Measurements from ENCODE around the gene MDK.

The MDK gene

DNA sequence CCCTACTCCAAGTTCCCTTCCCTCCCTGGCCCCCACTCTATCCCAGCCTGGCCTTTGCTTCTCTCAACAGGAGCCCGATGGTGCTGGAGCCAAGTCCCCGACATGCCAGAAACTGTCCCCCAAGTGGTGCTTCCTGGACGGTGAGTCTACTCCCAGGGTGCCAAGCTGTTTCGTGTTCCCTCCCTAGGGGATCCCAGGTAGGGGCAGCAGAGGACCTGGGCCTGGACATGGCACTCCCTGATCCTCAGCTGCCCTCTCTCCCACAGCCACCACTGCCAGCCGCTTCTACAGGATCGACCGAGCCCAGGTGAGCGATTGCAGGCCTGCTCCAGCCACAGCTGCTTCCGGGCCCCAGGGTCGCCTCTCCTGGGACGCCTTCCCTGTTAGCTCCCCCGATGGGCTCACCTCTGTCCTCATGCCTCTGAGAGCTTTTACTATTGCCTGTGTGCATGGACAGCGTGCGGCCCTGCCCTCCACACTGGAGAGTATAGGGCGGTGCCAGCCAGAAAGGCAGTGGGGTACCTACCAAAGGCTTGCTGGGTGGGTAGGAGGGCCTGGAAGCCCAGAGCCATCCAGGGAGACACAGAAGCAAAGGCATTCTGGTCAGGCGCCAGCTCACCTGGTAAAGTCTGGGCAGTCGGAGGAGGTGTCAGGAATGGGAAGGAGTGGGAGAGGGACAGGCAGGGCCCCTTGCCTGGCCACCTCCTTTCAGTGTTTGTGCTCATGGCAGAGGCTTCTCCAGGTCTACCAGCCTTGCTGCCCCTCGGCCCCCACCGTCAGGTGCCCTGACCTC, 5.0 kb upstream of the MDK start:
- Histone ChIP-seq H3K27me3 (ENCODE audit: insufficient read depth, poor library complexity, severe bottlenecking) (peaks cover 8% of the 10 kb centered on the region), H3K27ac (replicated peaks) (no peak overlapping the region), H3K4me3 (replicated peaks; ENCODE audit: insufficient read depth, low read length) (no peak overlapping the region)
- TF ChIP-seq, protein P1, sequence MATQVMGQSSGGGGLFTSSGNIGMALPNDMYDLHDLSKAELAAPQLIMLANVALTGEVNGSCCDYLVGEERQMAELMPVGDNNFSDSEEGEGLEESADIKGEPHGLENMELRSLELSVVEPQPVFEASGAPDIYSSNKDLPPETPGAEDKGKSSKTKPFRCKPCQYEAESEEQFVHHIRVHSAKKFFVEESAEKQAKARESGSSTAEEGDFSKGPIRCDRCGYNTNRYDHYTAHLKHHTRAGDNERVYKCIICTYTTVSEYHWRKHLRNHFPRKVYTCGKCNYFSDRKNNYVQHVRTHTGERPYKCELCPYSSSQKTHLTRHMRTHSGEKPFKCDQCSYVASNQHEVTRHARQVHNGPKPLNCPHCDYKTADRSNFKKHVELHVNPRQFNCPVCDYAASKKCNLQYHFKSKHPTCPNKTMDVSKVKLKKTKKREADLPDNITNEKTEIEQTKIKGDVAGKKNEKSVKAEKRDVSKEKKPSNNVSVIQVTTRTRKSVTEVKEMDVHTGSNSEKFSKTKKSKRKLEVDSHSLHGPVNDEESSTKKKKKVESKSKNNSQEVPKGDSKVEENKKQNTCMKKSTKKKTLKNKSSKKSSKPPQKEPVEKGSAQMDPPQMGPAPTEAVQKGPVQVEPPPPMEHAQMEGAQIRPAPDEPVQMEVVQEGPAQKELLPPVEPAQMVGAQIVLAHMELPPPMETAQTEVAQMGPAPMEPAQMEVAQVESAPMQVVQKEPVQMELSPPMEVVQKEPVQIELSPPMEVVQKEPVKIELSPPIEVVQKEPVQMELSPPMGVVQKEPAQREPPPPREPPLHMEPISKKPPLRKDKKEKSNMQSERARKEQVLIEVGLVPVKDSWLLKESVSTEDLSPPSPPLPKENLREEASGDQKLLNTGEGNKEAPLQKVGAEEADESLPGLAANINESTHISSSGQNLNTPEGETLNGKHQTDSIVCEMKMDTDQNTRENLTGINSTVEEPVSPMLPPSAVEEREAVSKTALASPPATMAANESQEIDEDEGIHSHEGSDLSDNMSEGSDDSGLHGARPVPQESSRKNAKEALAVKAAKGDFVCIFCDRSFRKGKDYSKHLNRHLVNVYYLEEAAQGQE (IDR thresholded peaks at IDR 0.05; ENCODE audit: insufficient replicate concordance, low read depth): no peak
- TF ChIP-seq POLR2AphosphoS5 (IDR thresholded peaks at IDR 0.05; ENCODE audit: low read depth): no peak
- no peak for TF ChIP-seq SPI1 (IDR thresholded peaks at IDR 0.05; ENCODE audit: borderline replicate concordance, low read depth)
- TF ChIP-seq, protein P2, sequence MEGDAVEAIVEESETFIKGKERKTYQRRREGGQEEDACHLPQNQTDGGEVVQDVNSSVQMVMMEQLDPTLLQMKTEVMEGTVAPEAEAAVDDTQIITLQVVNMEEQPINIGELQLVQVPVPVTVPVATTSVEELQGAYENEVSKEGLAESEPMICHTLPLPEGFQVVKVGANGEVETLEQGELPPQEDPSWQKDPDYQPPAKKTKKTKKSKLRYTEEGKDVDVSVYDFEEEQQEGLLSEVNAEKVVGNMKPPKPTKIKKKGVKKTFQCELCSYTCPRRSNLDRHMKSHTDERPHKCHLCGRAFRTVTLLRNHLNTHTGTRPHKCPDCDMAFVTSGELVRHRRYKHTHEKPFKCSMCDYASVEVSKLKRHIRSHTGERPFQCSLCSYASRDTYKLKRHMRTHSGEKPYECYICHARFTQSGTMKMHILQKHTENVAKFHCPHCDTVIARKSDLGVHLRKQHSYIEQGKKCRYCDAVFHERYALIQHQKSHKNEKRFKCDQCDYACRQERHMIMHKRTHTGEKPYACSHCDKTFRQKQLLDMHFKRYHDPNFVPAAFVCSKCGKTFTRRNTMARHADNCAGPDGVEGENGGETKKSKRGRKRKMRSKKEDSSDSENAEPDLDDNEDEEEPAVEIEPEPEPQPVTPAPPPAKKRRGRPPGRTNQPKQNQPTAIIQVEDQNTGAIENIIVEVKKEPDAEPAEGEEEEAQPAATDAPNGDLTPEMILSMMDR (IDR thresholded peaks at IDR 0.05; ENCODE audit: insufficient read depth, low read length): no peak
- TF ChIP-seq GABPA (IDR thresholded peaks at IDR 0.05; ENCODE audit: low read depth): no peak
- DNase-seq (ENCODE audit: low read depth in 1 of 2, low spot score in 1 of 2): no peak

DNA sequence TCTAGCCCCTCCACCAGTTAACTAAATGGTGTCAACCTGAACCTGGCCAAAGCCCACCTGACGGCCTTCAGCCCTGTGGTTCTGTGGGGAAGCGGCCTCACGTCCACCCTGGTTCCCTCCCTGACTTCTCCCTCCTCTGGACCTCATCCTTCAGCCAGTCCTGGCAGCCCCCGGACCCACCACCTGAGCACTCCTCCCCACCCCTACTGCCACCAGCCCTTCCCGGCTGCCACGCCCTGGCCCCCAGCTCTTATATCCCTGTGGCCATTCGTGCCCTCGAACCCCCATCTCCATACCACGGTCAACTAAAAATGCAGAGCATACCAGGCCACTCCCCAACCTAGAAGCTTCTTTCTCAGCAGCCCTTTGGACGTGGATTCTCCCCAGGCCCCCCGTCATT, 4.2 kb upstream of the MDK start:
- peaks cover 13% of the 10 kb centered on the region for H3K27me3 ChIP-seq (ENCODE audit: insufficient read depth, poor library complexity, severe bottlenecking)
- H3K27ac ChIP-seq (replicated peaks): no peak overlapping the region
- no peak overlapping the region for H3K4me3 ChIP-seq (replicated peaks; ENCODE audit: insufficient read depth, low read length)
- TF ChIP-seq POLR2AphosphoS5 (IDR thresholded peaks at IDR 0.05; ENCODE audit: low read depth) (peak; percentile 45; the same call in 1 of the 2 replicates), SPI1 (IDR thresholded peaks at IDR 0.05; ENCODE audit: borderline replicate concordance, low read depth) (no peak)
- no peak for DNase-seq (ENCODE audit: low read depth in 1 of 2, low spot score in 1 of 2)

DNA sequence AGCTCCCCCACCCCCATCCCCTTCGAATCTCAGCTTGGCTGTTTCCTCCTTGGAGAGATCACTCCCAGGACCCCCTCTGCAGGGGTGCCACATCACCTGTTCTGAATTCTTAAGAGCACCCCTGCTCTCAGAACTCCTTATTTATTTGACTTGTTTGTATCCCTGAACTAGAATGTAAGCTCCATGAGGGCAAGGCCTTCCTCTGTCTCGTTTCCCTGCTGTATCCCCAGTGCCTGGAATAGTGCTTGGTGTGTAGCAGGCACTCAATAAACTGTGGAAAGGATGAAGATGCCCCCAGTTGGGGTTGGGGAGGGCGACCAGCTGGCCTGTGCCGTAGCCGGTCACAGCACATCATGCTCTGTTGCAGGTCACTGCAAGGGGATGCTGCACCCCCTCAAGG, 3.6 kb upstream of the MDK start:
- H3K27ac ChIP-seq (replicated peaks): no peak overlapping the region
- no peak for DNase-seq (ENCODE audit: low read depth in 1 of 2, low spot score in 1 of 2)
- no peak overlapping the region for H3K4me3 ChIP-seq (replicated peaks; ENCODE audit: insufficient read depth, low read length)
- TF ChIP-seq GABPA (IDR thresholded peaks at IDR 0.05; ENCODE audit: low read depth) (no peak), POLR2AphosphoS5 (IDR thresholded peaks at IDR 0.05; ENCODE audit: low read depth) (no peak)
- TF ChIP-seq, protein P2 (IDR thresholded peaks at IDR 0.05; ENCODE audit: insufficient read depth, low read length): no peak
- H3K27me3 ChIP-seq (ENCODE audit: insufficient read depth, poor library complexity, severe bottlenecking): peaks cover 15% of the 10 kb centered on the region

DNA sequence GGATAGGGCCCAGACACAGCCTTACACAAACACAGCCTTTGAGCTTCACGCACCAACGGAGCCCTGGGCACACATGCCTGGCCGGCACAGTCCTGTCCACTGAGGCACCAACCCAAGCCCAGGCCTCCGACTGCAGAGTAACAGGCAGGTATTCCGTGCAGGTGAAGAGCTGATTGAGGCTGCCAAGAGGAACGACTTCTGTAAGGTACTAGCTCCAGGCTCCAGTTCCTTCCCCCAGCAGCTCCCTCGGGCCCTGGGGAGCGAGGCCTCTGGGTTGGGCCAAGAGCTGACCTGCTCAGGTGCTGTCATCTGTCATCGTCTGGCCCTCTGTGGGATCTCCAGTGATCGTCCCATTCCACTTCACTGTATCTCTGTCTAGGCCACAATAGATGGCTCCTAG, 3.2 kb upstream of the MDK start:
- TF ChIP-seq POLR2AphosphoS5 (IDR thresholded peaks at IDR 0.05; ENCODE audit: low read depth) (peak; percentile 66), GABPA (IDR thresholded peaks at IDR 0.05; ENCODE audit: low read depth) (no peak), SPI1 (IDR thresholded peaks at IDR 0.05; ENCODE audit: borderline replicate concordance, low read depth) (no peak)
- TF ChIP-seq, protein P2 (IDR thresholded peaks at IDR 0.05; ENCODE audit: insufficient read depth, low read length): no peak
- TF ChIP-seq, protein P1 (IDR thresholded peaks at IDR 0.05; ENCODE audit: insufficient replicate concordance, low read depth): no peak
- H3K4me3 ChIP-seq (replicated peaks; ENCODE audit: insufficient read depth, low read length): no peak overlapping the region
- DNase-seq (ENCODE audit: low read depth in 1 of 2, low spot score in 1 of 2): no peak
- H3K27me3 ChIP-seq (ENCODE audit: insufficient read depth, poor library complexity, severe bottlenecking): peaks cover 15% of the 10 kb centered on the region
- H3K27ac ChIP-seq (replicated peaks): no peak overlapping the region

All from HL-60 (cell line).